Activated naive CD8-positive, alpha-beta T cell treated with anti-CD3 and anti-CD28 coated beads, Interleukin-2, amount 10 ng/mL, durations not matched to agents 7 days and 5 days (primary cell): Measurements from ENCODE around the gene NLRP12. TPM values are rescaled to one million over a fixed set of nuclear protein-coding genes. Genes with fewer than 3 reads are reported as not detected.
"Not testable (repeated sequence)": the region's sequence is repeated elsewhere in the genome, so short reads cannot be mapped to it uniquely, and the experiment has no call there.

Experiments
- ATAC-seq: fragments of 150-1000 bp; cut with Tn5 transposase; one replicate; pipeline ENCODE4 v1.10.0; 2021; ENCODE audit warnings: low read depth, moderate library complexity
- POLR2A ChIA-PET: fragments of 350-600 bp; sonication (Branson Sonifier 250); formaldehyde crosslinking; loops from one replicate; lab custom pipeline; 2021; ENCODE audit warnings: antibody characterized with exemption; lab: Charles Lee
- DNase-seq: peaks from one replicate; pipeline ENCODE4 v3.0.0; 2021
- H3K27ac Mint-ChIP-seq: one replicate; pipeline ENCODE4 v1.8.0; 2022; ENCODE audit warnings: mild to moderate bottlenecking, mixed read lengths
- H3K27me3 Mint-ChIP-seq: one replicate; pipeline ENCODE4 v1.8.0; 2022; ENCODE audit warnings: mild to moderate bottlenecking, moderate library complexity, mixed read lengths
- H3K36me3 Mint-ChIP-seq: one replicate; pipeline ENCODE4 v1.8.0; 2021; ENCODE audit warnings: mild to moderate bottlenecking, mixed read lengths
- H3K4me1 Mint-ChIP-seq: one replicate; pipeline ENCODE4 v1.8.0; 2021; ENCODE audit warnings: mixed read lengths
- H3K4me3 Mint-ChIP-seq: one replicate; pipeline ENCODE4 v1.8.0; 2022; ENCODE audit warnings: mild to moderate bottlenecking, moderate library complexity, mixed read lengths
- H3K9me3 Mint-ChIP-seq: one replicate; pipeline ENCODE4 v1.8.0; 2021; ENCODE audit warnings: mixed read lengths
- total RNA-seq, 2 experiments: library from RNA; stranded (reverse); gene quantifications; one replicate each; pipeline ENCODE4 v1.2.3, GENCODE V29; 2021

The NLRP12 gene
- total RNA-seq, 2 experiments from 2014 or later: not detected

- Mint-ChIP-seq H3K9me3 (peaks cover 2% of the 10 kb centered on the region), H3K27ac (no peak overlapping the region), H3K36me3 (no peaks in the 10 kb centered on the region), H3K27me3 (peaks cover 3% of the 10 kb centered on the region), H3K4me1 (no peaks in the 10 kb centered on the region), H3K4me3 (no peak overlapping the region)
- no peak for DNase-seq
- ATAC-seq: no peak
- POLR2A ChIA-PET: no interaction called here
These were observed 38.8 kb downstream of the NLRP12 start for GRCh38 chr19:53785196-53785889.

- H3K4me1 Mint-ChIP-seq: no peaks in the 10 kb centered on the region
- no peak overlapping the region for H3K4me3 Mint-ChIP-seq
- POLR2A ChIA-PET: no interaction called here
- H3K27me3 Mint-ChIP-seq: peaks cover 3% of the 10 kb centered on the region
- ATAC-seq: no peak
- no peaks in the 10 kb centered on the region for H3K36me3 Mint-ChIP-seq
- H3K27ac Mint-ChIP-seq: no peak overlapping the region
- peaks cover 2% of the 10 kb centered on the region for H3K9me3 Mint-ChIP-seq
- no peak for DNase-seq
These were observed 41.4 kb downstream of the NLRP12 start for GRCh38 chr19:53782698-53783097.

- H3K36me3 Mint-ChIP-seq, H3K27ac Mint-ChIP-seq, ATAC-seq, H3K4me1 Mint-ChIP-seq, H3K27me3 Mint-ChIP-seq, H3K4me3 Mint-ChIP-seq, POLR2A ChIA-PET, DNase-seq, H3K9me3 Mint-ChIP-seq: not testable (repeated sequence)
These were observed 42.8 kb downstream of the NLRP12 start for GRCh38 chr19:53781332-53781731.

GRCh38 chr19:53780506-53780905, 43.6 kb downstream of the NLRP12 start:
- no peak for ATAC-seq
- no peak overlapping the region for H3K27ac Mint-ChIP-seq
- no peaks in the 10 kb centered on the region for H3K27me3 Mint-ChIP-seq
- H3K4me3 Mint-ChIP-seq: no peak overlapping the region
- no peak for DNase-seq
- POLR2A ChIA-PET: no interaction called here
- H3K36me3 Mint-ChIP-seq: no peaks in the 10 kb centered on the region
- H3K9me3 Mint-ChIP-seq: no peaks in the 10 kb centered on the region
- no peaks in the 10 kb centered on the region for H3K4me1 Mint-ChIP-seq

GRCh38 chr19:53775524-53775923, 48.6 kb downstream of the NLRP12 start:
- Mint-ChIP-seq H3K9me3 (no peaks in the 10 kb centered on the region), H3K27me3 (peaks cover 2% of the 10 kb centered on the region), H3K4me3 (no peak overlapping the region), H3K36me3 (no peaks in the 10 kb centered on the region), H3K27ac (no peak overlapping the region), H3K4me1 (no peaks in the 10 kb centered on the region)
- ATAC-seq (no peak), DNase-seq (no peak)
- POLR2A ChIA-PET: no interaction called here

- ATAC-seq, H3K27ac Mint-ChIP-seq, H3K27me3 Mint-ChIP-seq, POLR2A ChIA-PET, DNase-seq, H3K4me1 Mint-ChIP-seq, H3K9me3 Mint-ChIP-seq, H3K4me3 Mint-ChIP-seq, H3K36me3 Mint-ChIP-seq: not testable (repeated sequence)
These were observed 49.6 kb downstream of the NLRP12 start for GRCh38 chr19:53774491-53774890.

GRCh38 chr19:53773999-53774398, 50.1 kb downstream of the NLRP12 start:
- no peaks in the 10 kb centered on the region for H3K4me1 Mint-ChIP-seq
- DNase-seq (no peak), ATAC-seq (no peak)
- no peak overlapping the region for H3K4me3 Mint-ChIP-seq
- peaks cover 2% of the 10 kb centered on the region for H3K27me3 Mint-ChIP-seq
- H3K27ac Mint-ChIP-seq: no peak overlapping the region
- H3K36me3 Mint-ChIP-seq: no peaks in the 10 kb centered on the region
- POLR2A ChIA-PET: no interaction called here
- H3K9me3 Mint-ChIP-seq: no peaks in the 10 kb centered on the region

GRCh38 chr19:53772943-53773342, 51.2 kb downstream of the NLRP12 start:
- H3K36me3 Mint-ChIP-seq: no peaks in the 10 kb centered on the region
- ATAC-seq (no peak), DNase-seq (no peak)
- no peaks in the 10 kb centered on the region for H3K4me1 Mint-ChIP-seq
- H3K4me3 Mint-ChIP-seq: no peak overlapping the region
- POLR2A ChIA-PET: no interaction called here
- peaks cover 2% of the 10 kb centered on the region for H3K27me3 Mint-ChIP-seq
- H3K27ac Mint-ChIP-seq: no peak overlapping the region
- no peaks in the 10 kb centered on the region for H3K9me3 Mint-ChIP-seq

- H3K9me3 Mint-ChIP-seq: no peaks in the 10 kb centered on the region
- H3K4me3 Mint-ChIP-seq: no peak overlapping the region
- H3K36me3 Mint-ChIP-seq: no peaks in the 10 kb centered on the region
- ATAC-seq (no peak), DNase-seq (no peak)
- no peak overlapping the region for H3K27ac Mint-ChIP-seq
- H3K4me1 Mint-ChIP-seq: no peaks in the 10 kb centered on the region
- H3K27me3 Mint-ChIP-seq: peaks cover 2% of the 10 kb centered on the region
- POLR2A ChIA-PET: no interaction called here
These were observed 53.0 kb downstream of the NLRP12 start for GRCh38 chr19:53771144-53771543.

GRCh38 chr19:53769696-53770309, 54.3 kb downstream of the NLRP12 start:
- H3K27me3 Mint-ChIP-seq, H3K4me1 Mint-ChIP-seq, POLR2A ChIA-PET, H3K36me3 Mint-ChIP-seq, H3K9me3 Mint-ChIP-seq, ATAC-seq, DNase-seq, H3K4me3 Mint-ChIP-seq, H3K27ac Mint-ChIP-seq: not testable (repeated sequence)

- no peak overlapping the region for H3K4me3 Mint-ChIP-seq
- DNase-seq (no peak), ATAC-seq (no peak)
- POLR2A ChIA-PET: no interaction called here
- H3K27me3 Mint-ChIP-seq: peaks cover 2% of the 10 kb centered on the region
- no peaks in the 10 kb centered on the region for H3K9me3 Mint-ChIP-seq
- no peaks in the 10 kb centered on the region for H3K4me1 Mint-ChIP-seq
- no peak overlapping the region for H3K27ac Mint-ChIP-seq
- H3K36me3 Mint-ChIP-seq: no peaks in the 10 kb centered on the region
These were observed 55.7 kb downstream of the NLRP12 start for GRCh38 chr19:53768401-53768800.

GRCh38 chr19:53758991-53759390, 65.1 kb downstream of the NLRP12 start:
- H3K27me3 Mint-ChIP-seq, POLR2A ChIA-PET, H3K9me3 Mint-ChIP-seq, DNase-seq, H3K4me1 Mint-ChIP-seq, H3K27ac Mint-ChIP-seq, H3K36me3 Mint-ChIP-seq, ATAC-seq, H3K4me3 Mint-ChIP-seq: not testable (repeated sequence)
